GM21360 (cell line): Measurements from ENCODE around the gene PFKFB4.

ENCODE experiments used
- ATAC-seq: cut with Tn5 transposase; IDR thresholded peaks from one replicate; pipeline ENCODE4 v1.9.1; 2021; ENCODE audit warnings: mild to moderate bottlenecking, moderate library complexity; ENCODE audit not compliant: unreplicated experiment

PFKFB4 gene

DNA sequence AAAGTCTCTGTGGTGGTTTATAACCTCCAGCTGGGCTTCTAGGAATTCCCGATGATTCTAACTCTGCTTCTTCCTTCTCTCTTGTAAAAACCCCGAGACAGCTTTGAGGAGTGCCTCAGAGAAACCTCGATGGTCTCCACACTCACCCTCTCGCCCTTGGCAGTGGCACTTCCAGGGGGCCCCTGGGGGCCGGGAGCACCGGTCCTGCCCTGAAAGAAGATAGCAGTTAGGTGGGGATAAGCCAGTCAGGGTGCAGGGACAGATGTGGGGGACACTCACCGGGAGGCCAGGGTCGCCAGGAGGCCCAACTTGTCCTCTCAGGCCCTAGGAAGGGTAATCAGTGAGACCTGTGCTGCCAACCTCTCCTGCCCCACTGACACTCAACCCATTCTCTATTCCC lies 28.8 kb upstream of the PFKFB4 start:
- ATAC-seq = no peak

DNA sequence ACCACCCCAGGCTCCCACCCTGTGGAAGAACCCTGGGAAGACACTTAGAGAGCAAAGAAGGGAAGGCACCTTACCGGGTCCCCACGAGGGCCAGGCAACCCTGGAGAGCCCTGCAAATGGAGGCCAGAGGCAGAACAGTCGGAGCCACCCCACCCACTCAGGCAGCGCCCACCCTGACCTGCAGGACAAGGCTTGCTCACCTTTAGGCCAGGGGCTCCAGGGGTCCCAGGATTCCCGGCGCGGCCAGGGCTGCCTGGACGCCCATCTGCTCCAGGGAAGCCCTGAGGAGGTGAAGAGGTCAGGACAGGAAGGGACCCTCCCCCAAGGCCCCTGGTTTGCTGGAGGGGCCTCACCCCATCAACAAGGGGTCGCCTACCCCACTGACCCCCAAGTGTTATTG lies 28.2 kb upstream of the PFKFB4 start:
- no peak for ATAC-seq

DNA sequence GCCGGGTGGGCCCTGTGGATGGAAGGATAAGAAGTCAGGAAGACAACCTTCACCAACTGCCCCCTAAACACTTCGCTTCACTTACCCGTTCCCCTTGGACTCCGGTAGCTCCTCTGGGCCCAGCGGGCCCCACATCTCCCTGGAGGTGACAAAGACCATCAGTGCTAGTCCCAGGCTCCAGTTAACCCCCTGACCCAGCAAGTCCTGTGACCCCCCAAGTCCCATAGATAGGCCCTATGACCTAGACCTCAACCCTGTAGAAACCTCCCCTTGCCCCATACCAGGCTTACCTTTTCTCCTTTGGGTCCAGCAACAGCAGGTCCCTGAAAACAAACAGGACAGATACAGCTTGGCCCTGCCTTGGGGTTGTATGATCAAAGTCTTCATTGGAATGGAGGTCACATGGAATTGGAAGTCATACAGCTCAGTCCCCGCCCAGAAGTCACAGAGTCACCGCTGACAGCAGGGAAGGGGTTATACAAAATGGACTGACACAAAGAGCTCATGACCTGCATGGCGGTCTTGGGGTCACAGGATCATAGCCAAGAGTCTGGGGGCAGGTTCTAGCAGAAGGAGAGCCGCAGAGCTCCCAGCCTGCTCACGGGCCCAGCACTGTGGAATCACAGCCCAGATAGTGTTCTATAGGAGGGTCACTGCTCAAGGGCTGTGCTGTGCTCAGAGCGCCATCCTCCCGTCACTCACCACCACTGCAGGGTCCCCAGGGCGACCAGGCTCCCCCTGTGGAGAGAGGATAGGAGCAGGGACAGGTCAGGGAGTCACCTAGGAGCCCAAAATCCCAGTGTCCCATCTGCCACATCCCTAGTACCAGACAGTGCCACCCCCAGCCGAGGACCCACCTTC lies 25.2 kb upstream of the PFKFB4 start:
- no peak for ATAC-seq

DNA sequence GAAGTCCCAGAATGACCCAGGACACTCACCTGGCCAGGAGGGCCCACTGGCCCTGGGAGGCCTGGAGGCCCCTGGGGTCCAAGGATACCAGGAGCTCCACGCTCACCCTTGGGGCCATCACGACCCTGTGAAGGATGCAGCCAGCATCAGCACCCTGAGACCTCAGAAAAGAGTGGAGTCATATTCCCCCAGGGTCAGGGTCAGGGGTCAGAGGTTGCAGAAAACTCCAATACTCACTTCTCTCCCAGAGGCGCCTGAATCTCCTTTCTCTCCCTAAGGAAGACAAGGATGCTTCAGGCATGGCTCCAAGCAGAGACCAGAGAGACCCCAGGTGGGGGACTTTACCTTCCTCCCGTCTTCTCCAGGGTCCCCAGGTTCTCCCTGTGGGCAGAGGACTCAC lies 20.0 kb upstream of the PFKFB4 start:
- ATAC-seq = no peak

DNA sequence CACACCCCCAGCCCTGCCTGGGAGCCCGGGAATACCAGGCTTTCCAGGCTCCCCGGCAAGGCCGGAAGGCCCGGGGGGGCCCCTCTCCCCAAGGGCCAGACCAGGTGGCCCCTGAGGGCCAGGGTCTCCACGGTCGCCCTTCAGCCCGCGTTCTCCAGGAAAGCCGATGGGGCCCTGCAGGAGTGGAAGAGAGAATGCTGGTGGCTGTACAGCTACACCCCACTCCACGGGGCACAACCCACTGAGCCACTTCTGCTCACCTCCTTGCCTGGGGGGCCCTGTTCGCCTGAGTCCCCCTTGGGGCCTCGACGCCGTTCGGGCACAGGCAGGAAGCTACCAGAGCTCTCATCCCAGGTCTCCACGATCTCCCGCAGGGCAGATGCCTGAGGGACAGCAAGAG lies 18.8 kb upstream of the PFKFB4 start:
- no peak for ATAC-seq

DNA sequence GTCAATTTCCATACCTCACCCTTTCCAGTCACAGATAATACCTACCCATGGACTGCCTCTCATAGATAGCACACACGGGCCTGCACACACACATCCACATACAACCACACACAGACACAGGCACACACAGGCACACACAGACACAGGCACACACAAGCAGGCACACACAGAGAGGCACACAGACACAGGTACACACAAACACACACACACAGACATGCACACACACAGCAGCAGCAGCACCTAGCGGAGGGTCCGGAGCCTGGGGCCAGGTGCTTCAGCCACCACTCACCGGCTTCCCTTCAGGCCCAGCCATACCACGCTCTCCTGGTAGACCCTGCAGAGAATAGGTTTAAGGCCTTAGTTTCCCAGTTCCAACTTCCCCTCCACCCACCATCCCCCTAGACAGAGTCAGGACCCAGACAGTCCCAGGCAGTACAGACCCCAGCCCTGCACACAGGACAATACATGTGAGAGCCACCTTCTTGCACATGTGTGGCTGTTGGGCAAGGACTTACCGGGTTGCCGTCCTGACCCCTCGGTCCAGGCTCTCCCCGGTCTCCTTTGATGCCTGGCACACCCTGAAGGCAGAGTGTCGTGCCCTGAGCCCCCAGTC lies 17.5 kb upstream of the PFKFB4 start:
- no peak for ATAC-seq

DNA sequence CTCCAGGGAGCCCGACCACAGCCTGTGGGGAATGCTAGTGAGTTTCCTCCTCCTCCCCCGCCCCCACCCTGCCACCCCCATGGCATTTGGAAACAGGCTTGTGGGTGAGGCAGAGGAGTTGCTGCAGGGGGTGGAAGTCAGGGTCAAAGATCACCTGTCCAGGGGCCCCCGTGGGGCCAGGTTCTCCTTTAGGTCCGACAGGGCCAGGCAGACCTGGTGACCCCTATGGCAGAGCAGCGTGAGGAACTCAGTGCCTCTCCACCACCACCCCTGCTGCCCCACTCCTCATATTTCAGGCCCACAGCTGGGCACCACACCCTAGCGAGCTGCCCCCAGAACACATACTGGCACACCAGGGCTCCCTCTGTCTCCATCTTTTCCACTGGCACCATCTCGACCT lies 15.9 kb upstream of the PFKFB4 start:
- no peak for ATAC-seq

DNA sequence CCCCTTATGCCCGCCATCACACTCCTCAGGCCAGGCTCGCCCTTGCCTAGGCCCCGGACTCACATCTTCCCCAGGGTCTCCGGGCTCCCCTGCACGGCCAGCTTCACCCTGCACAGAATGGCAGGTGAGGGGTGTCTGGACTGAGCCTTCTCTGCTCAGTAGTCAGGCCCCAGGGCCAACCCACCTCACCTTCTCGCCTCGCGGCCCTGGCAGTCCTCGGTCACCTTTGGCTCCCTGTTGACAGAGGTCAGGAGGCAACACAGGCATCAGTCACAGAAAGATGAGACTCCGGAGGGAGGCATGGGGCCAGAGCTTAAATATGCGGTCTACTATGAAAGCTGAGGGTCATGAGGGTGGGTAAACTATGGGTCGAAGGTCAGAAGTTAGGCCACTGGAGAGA lies 15.3 kb upstream of the PFKFB4 start:
- no peak for ATAC-seq

DNA sequence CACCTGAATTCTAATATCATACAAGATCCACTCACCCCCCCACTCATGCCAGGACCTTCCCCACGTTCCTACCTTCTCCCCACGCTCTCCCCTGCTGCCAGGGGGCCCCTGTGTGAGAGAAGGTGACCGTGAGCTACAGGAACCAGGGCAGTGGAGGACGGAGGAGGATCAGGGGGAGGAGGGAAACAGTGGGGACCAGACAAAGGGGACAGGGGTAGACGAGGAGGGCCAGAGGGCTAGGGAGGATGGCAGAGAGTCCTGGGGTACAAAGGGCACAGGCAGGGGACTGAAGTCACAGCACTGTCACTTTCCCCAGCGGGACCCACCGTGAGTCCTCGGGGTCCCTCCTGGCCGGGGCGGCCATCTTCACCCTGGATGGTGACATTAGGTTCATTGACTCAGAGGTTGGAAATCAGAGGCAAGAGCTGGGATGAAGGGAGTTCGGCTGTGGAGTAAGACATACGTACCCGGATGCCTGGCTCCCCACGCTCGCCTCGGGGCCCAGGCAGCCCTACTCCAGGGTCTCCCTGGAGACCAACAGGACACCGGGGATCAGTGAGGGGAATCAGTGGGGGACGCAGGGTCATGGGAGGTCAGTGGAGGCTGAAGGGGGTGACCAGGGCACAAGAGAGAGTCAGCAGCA lies 13.3 kb upstream of the PFKFB4 start:
- ATAC-seq = no peak

DNA sequence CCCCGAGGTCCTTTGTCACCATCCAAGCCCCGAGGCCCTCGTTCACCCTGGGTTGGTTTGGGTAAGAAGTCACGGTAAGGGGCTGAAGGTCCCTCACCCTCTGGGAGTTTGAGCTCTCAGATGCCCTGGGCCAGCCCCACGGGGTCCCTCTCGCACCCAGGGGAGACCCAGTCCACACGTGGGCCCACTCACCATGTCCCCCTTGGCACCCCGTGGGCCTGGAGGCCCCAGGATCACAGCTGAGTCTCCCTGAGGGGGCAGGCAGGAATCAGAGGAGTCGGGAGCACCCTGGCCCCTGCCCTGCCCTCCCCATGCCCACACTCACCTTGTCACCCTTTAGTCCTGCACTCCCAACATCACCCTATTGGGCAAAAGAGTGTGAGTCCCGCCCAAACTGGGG lies 12.8 kb upstream of the PFKFB4 start:
- no peak for ATAC-seq

DNA sequence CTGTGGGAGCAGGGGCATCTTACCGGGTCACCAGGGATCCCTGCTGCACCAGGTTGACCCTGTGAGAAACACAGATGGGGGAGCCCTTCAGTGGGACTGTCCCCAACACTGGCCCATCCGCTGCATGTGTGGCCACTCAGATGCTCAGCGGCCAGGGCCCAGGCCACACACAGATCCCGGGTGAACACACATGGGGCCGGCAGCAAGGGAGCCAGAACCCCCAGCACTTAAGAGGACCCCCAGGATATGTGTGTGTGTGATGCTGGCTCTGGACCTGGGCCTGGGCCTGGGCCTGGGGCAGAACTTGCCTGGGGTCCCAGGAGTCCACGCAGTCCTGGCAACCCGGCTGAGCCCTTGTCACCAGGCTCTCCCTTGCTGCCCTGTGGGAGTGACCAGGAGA lies 11.9 kb upstream of the PFKFB4 start:
- no peak for ATAC-seq

DNA sequence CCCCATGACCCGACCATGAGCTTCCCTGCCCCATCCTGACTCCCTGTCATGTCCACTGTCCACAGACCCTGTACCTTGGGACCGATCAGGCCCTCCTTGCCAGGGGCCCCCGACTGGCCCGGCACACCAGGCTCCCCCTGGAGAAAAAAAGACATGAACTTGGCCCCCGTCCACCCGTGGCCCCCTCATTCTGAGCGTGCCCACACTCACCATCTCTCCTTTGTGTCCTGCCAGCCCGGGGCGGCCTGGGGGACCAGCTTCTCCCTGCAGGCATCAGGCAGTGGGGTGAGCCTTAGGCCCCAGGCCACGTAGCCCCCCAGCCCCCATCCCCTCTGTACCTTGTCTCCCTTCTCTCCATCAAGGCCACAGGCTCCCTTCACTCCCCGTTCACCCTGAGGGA lies 10.9 kb upstream of the PFKFB4 start:
- ATAC-seq = no peak

DNA sequence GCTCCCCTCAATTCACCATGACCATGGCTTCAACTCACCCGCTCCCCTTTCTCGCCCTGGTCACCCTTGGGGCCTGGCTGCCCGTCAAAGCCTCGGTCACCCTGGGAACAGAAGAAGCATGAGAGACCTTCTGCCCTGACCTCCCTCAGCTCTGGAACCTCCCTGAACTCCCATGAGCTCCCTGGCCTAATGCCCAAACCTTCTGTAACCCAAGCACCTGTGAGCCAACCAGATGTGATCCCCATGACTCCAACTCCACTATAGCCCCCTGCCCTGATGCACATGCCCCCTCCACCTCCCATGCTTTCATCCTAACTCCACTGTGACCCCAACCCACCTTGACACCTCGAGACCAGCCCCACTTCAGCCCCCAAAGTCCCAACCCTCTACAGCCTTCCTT lies 10.5 kb upstream of the PFKFB4 start:
- no peak for ATAC-seq

DNA sequence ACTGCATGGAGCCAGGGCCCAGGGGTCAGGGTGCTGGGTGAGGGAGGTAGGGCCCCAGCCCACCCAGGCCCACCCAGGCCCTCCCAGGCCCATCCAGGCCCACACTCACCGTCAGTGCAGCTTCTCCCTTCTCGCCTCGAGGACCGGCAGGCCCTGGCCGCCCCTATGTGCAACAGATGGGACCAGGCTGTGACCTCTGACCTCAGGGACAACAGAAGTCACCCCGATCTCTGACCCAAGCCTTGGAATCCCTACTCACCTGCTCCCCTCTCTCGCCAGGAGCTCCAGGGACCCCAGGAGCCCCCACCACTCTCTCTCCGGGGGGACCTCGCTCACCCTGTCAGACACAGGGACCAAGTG lies 9.8 kb upstream of the PFKFB4 start:
- ATAC-seq = no peak

DNA sequence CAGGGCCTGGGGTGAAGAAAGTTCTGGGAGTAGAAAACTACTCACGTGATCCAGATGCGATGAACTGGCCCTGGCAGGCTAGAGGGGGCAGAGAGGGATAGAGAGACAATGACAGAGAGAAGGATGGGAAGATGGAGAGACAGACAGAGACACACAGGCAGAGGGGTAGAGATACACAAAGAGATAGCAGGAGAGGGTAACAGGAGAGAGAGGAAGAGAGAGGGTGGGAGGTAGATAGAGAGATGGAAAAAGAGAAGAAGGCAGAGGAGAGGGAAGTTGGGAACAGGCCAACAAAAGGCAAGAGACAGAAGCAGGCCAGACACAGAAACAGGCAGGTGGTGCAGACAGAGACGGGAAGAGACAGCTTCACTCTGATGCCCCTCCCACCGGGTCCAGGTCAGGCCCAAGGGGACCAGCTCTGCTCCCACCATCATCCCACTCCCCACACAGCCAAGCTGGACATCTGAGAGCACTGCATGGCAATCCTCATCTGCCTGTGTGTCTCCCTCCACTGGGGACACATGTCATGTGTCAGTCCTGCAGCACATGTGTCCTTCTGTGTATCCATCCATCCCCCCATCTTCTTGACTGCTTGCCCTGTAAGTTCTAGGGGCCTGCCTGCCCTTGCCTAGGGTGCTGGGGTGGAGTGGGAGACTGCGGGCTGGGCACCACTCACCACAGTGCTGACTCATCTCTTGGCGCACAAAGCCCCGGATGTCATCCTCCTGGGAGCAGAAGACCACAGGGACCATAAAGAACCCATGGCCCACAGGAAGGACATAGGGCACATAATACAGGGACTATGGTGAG lies 9.2 kb upstream of the PFKFB4 start:
- no peak for ATAC-seq

DNA sequence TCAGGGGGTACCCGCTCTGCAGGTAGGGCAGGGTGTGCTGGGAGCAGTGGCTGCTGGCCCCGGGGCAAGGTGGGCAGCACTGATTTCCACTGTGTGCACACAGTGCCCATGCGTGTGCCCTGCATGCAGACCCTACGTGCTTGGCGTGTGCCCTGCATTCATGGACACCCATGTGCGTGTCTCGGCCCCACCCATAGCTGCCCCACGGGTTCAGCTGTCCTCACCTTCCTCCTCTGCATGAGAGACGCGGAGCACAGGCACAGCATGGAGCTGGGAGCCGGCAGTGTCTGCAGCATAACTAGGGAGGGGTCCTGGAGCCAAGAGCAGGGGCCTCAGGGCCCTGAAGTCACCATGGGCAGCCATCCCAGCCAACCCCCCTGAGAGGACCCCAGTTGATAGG lies 8.6 kb upstream of the PFKFB4 start:
- no peak for ATAC-seq

DNA sequence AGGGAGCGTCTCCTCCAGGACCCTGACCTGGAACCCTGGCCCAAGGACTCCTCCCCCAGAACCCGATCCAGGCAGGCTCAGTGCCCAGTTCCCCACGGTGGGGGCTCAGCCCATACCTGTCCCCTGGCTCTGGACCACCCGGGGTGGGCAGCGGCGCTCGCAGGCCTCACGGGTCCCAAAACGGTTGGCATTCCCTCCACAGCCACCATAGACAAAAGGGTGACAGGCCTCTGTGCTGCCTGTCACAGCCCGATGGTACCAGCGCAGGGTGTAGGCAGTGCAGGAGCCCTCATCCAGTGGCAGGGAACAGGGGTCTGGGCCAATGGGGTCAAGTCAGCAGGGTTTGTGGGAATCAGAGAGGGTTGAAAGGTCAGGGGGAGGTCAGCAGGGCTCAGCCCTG lies 8.1 kb upstream of the PFKFB4 start:
- ATAC-seq = no peak

DNA sequence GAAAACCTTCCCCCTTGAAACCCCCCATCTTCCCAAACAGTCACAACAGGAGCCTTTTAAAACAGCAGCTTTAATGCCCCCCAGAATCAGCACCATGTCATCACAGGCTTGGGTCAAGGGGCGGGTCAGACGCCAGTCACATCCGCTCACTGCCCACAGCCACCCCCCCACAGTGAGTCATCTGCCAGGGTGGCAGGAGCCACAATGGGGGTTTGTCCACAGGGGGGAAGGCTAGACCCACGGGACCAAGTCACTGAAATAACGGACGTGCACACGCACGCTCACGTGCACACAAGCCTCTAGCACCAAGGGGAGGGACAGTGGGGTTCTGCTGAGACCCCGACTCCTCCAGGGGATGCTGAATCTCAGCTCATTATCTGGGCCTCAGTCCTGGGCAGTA lies 7.4 kb upstream of the PFKFB4 start:
- ATAC-seq = no peak

DNA sequence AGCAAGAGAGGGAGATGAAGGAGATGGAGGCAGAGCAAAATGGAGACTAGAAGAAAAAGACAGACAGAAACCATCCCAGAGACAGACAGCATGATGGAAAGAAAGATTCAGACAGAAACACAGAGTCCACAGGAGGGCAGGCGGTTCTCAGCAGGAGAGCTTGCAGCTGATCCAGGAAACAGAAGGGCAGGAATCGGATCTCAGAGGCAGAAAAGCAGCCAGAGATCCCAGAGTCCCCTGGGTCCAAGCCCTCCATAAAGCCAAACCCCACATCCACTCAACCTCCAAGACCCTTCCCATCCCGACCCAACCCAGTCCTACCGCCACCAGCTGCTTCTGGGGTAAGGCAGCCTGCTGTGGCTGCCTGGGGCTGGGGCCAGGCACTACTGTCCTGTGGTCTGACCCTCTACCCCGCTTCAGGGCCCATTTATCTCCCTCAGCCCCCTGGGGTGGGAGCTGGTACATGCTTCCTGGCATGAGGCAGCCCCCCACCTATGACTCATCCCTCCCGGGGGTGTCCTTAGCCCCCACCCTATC lies 6.8 kb upstream of the PFKFB4 start, which contains the start of gene UCN2:
Gene UCN2, minus strand, starts transcription at position 400 of the 537 bp plus-strand sequence. CDS start 657 bp downstream, outside the sequence.
- no peak for ATAC-seq

DNA sequence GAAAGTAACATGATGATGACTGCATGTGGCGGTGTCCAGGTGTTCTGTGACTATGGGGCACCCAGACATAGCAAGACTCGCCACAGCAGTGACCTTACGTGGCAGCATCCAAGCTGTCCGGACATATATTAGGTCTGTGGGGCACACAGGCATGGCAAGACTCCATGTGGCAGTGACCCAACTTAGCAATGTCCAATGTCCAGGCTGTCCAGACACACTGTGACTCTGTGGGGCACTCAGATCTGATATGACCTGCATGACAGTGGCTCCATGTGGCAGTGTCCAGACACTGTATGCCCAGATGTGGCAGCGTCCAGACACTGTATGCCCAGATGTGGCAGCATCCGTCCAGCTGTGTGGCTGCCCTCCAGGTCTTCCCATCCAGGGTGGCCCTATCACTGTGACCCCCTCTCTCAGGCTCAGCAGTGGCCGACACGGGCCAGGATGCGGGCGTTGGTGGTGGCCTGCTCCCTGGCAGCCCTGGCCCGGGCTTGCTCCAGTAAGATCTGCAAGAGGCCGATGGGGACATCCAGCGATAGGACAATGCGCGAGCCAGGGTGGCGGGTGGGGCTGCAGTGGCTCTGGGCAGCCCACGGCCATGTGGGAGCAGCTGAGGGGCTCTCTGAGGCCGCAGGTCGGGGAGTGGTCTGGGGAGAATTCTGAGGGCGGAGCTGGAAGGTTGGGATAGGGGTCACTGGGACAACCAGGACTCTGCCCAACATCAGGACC lies 5.9 kb upstream of the PFKFB4 start:
- ATAC-seq = no peak
